ENCODE results near the gene CHCHD3.
"Not testable (repeated sequence)": the region's sequence is repeated elsewhere in the genome, so short reads cannot be mapped to it uniquely, and the experiment has no call there.

The CHCHD3 gene

DNA sequence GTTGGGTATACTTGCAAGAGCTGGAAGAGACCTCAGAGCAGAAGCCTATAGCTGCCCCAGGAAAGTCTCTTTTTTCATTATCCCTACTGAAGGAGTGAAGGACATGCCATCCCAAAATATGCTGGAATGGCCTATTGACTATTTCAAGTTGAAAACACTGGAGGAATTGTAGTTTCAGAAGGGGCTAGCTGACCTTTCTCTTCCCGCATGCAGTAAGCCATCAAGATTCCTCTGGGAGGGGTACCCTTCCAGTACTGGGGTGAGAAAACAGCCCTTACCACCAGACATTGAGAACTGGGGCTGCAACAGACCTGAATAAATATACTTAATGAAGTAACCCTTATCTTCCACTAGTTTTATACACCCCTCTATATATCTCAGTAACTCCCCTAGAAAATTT lies 41.7 kb downstream of the CHCHD3 start:
- DNase-seq = no peak

- DNase-seq = no peak
Measured at GRCh38 chr7:133039614-133040013, 42.3 kb downstream of the CHCHD3 start.

- DNase-seq = no peak
Measured at GRCh38 chr7:133036289-133036688, 45.6 kb downstream of the CHCHD3 start.

DNA sequence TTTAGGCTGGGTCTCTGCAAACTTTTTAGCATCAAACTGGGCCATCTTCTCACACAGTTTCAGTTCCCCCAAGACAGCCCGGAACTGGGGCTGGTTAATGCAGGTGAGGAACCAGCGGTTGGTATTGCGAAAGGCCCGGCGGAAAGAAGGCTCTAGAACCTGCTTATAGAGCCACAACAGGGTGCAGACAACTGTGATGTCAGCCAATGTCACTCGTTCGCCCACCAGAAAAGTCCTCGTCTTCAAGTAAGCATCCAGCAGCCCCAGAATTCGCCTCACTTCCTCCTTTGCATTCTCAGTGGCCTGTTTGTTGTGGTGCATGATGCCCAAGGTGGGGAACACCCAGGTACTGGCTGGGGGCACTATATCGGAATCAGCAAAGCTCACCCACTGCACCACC lies 46.6 kb downstream of the CHCHD3 start:
- not testable (repeated sequence) for DNase-seq

DNA sequence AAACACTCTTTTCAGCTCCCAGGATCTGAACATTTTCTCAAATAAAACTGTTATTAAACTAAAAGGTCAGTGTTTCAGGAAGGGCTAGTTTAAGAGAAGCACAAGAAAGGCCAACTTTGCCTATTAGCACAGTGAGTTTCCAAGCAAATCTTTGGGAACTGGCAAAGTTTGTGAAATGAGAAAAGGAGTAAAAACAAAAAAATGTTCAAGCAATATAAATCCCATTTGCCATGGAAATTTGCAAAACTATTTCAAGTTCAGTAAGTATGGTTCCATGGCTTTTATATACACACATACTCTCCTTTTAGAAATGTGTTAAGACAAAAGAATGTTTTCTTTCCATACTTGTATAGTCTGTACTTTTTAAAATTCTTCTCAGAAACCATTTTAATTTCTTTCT lies 51.5 kb downstream of the CHCHD3 start:
- DNase-seq = no peak

GRCh38 chr7:133029463-133029862 lies 52.4 kb downstream of the CHCHD3 start:
- DNase-seq = no peak

DNA sequence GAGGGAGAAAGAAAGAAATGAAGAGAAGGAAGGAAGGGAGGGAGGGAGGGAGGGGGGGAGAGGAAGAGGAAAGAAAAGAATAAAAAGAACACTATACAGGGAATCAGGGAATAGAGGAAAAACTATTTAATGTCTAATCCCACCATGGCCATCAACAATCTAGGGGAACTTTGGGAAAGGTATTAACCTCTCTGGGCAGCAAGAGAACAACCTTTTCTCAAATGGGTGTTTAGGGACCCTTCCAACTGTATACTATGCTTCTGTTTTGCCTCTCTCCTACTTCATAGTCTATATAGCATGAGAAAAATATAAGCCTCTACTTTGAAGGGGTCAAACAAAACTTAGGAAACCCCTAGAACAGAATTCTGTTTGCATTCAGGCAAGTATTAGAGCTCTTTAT lies 54.5 kb downstream of the CHCHD3 start:
- no peak for DNase-seq

DNA sequence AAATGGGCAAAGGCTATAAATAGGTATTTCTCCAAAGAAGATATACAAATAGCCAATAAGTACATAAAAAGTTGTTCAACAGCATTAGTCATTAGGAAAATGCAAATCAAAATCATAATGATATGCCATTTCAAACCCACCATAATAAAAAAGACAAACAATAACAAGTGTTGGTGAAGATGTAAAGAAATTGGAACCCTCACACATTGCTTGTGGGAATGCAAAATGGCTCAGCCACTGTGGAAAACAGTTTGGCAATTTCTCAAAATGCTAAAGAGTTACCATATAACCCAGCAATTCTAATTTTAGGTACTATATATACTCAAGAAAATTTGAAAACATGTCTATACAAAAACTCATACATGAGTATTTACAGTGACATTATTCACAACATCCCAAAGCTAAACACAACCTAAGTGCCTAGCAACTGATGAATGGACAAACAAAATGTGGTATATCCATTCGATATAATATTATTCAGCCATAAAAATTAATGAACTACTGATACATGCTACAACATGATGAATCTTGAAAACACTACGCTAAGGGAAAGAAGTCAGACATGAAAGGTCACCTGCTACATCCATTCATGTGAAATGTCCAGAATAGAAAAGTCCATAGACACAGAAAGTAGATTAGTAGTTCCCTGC lies 55.6 kb downstream of the CHCHD3 start:
- no peak for DNase-seq

DNA sequence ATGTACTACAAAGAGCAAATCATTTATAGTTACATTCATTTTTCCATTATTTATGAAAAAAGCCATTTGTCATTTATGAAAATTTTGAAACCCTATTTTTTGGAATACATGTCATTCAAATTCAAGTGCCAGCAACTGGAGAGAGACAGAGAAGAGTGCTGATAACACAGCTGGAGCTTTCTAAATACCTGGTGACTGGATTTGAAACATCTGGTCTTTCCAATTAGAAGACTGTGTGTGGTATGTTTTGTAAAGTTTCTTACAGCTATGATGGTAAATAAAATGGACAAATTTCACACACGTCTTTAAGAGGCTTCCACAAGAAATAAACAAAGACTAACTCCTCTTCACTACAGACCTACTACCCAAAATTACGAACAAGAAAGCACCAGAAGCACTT lies 56.8 kb downstream of the CHCHD3 start:
- DNase-seq = no peak

GRCh38 chr7:133024596-133024995 lies 57.3 kb downstream of the CHCHD3 start:
- no peak for DNase-seq

DNA sequence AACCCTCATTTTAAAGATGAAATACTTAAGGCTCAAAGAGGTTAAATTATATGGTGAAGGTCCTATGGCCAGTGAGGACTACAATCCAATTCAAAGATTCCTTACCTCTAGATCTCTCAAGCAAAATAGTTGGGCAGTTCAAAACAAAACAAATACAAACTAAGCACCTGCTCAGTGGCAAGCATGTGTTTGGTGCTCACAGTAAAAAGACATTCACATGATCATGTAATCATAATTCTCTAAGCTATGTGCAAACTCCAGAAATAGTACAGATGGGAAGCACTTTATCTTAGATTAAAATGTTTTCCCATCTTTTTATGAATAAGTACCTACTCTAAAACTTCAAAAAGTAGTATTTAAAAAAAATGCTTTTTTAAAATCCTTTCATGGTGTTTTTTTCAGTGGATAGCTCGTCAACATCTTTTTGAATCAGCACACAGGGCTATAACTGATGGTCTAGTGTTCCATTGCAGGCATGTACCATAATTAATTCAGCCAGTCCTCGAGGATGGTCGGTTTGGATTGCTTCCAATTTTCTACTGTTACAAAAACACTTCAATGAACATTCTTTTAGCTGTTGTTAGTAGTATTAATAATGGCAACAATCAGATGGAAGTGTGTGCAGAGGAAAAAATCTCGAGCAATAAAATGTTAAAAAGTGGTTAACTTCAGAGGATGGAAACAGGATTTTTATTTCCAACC lies 58.4 kb downstream of the CHCHD3 start:
- no peak for DNase-seq

GRCh38 chr7:133022661-133023060 lies 59.2 kb downstream of the CHCHD3 start:
- no peak for DNase-seq

- no peak for DNase-seq
Measured at GRCh38 chr7:133021196-133021595, 60.7 kb downstream of the CHCHD3 start.

DNA sequence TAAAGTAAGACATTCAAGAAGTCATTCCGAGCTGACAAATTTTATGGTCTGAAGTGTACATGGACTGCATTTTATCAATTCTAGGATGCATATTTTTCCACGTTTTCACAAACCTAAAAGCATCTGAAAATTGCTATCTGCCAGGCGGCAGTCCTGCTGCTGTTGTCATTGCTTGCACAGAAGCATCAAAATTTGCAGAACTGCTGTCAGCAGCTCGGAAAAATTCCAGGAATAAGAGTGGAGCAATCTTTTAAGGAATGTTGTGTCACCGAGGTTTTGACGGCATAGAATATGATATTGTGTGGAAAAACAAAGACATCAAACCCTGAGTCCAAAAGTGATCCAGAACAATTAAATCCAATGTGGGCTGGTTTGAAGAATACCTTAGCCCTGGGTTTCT lies 61.4 kb downstream of the CHCHD3 start:
- no peak for DNase-seq

DNA sequence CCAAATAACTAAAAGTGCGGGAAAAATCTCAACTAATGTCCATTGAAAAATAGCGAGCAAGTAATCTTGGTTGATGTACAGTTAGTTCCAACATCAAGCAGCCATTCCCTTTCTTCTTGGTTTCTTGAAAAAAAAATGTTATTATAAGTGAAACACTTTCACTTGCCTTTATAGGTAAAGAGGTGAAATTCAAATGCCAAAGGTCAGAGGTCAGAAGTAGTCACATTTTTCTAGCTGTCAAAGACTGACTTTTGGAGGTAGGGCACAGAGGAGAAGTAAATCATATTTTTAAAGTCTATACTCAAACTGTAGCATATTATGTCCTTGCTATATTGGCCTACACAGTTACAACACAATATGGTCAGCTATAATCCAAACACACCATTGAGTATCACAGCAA lies 62.3 kb downstream of the CHCHD3 start:
- no peak for DNase-seq

DNA sequence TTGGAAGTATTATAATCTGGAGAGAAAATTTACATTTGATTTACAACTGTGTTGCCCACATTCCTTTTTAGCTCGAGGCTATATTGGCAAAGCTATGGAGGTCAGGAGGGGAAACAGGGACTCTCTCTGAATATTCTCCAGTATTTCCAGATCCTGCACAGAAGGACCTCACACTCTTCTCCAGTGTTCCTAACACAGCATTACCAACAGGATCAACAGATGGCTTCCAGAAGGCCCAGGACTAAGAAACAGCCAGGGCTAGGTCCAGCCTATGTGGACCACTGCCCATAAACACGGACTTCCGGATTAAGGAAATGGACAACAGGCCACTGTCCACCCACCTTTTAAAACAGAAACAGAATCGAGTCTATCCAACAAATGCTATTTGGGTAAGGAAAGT lies 65.3 kb downstream of the CHCHD3 start:
- DNase-seq = no peak

DNA sequence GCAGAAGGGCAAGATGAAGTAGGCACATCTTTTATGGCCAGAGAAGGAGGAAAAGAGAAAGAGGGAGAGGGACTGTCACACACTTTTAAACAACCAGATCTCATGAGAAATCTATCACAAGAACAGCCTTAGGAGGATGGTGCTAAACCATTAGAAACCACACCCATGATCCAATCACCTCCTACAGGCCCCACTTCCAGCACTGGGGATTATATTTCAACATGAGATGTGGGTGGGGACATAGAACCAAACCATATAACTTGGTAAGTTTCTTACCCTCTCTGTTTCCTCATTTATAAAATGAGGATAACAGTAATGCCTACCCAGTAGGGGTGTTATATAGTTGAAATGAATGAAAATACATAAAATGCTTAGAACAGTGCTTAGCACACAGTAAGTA lies 66.0 kb downstream of the CHCHD3 start:
- no peak for DNase-seq

DNA sequence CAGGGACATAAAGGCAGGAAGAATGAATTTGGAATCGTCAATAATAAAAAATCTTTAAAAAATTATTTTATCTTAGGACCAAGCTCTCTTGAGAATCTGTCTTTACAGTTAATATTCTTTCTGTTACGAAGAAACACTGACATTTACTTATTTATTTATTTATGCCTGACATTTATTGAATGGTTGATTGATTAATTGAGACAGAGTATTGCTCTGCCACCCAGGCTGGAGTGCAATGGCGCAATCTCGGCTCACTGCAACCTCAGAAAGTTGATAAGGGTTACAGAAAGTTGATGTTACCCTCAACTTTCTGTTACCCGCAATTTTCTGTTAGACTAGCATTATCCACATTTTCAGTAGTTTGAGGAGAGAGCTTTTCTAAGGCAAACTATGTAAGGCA lies 70.1 kb downstream of the CHCHD3 start:
- DNase-seq = no peak

GRCh38 chr7:133009426-133010252 lies 72.3 kb downstream of the CHCHD3 start:
- DNase-seq = no peak

DNA sequence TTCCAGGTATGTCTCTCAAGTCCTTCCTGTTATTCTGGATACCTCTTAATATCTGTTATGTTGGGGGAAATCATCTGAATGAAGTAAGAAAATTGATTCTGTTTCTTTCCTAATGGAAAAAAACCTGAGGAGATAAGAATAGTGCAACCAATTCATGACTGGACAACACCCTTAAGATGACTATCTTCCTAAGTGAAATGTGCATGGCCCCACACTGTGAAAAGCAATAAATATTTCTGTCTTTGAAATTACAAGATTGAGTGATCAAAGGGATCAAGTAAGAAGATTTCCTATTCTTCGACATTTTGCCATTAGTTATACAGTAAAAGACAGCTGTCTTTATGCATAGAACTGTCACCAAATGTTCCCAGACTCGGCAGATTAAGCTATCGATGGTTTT lies 73.9 kb downstream of the CHCHD3 start:
- no peak for DNase-seq

DNA sequence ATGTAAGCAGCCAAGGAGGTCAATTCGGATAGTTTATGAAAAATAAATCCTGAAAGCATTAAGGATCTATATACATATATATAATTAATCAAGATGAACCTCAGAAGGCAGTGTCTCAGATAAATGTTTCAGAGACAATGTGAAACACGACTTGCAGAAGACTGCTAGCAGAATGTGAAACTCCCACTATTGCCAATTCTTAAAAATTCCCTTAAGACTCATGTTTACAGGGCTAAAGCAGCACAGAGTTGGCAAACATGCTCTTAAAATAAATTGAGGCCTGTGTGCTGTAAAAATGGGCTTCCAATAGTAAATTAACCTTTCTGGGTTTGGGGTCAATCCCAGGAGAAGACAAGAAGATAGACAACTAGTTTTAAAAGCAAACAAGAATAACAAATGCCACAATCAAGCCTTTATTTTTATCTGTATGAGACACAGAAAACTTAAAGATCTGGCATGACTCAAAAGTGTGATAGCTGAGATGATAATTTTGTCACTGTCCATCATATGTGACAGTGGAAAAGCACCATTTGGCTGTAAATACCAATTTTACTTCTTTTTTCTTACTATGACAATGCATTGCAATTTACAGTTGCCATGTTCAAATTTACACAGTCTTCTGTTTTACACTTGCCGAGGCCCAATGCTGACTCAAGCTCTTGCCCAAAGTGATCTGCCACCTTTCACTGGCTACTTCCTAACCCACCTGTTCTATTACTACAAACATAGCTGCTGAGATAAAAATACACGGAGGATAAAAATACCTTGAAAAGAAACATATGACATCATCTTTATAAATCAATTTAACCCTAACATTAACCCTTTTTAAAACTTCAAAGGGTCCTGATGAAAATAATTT lies 78.6 kb downstream of the CHCHD3 start:
- DNase-seq = no peak

DNA sequence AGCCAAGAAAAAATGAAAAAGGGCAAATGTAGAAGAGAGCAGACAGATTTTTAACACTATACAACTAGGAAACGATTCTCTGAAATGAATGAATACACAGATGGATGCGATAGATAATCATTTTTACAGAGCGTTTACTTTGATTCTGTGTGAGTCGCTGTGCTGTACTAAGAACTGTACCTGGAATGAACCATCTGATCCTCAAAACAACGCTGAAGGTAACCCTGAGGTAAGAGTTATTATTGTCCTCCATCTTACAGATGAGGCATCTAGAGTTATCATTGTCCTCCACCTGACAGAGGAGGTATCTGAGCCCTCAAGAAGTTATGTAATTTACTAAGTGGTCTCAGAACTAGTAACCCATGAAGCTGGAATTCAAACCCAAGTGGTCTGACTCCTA lies 80.2 kb downstream of the CHCHD3 start:
- DNase-seq = no peak

DNA sequence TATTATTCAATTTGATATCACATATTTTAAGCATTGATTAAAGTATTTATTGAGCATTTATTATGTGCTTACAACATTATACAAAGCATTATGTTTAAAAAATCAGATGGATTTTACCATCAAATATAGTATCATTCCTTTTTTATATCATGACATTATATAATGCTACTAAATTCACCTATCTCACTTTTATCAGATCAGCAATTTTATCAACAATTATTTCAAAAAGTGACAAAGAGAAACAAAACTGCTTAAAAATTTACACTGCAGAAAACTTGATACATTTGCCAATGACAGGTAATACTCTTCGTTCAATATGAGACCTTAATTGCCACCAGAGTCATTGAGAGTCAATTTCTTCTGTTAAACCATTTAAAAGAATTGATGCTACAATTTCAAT lies 82.0 kb downstream of the CHCHD3 start:
- no peak for DNase-seq

All from activated CD8-positive, alpha-beta memory T cell treated with anti-CD3 and anti-CD28 coated beads for 24 hours (primary cell).